WTC11 (cell line): ENCODE data around the gene NAA20.

Experiments used
- ATF3 ChIP-seq: sonication (generic); formaldehyde crosslinking; conservative IDR thresholded peaks from 2 replicates; pipeline ENCODE4 v1.8.1; 2022; ENCODE audit warnings: mild to moderate bottlenecking, missing genetic modification reagents
- CTCF ChIP-seq: fragments of 200-600 bp; IDR thresholded peaks from 2 replicates; pipeline ENCODE4 v1.8.0; 2022; ENCODE audit warnings: antibody characterized with exemption
- MAX ChIP-seq: sonication (generic); formaldehyde crosslinking; IDR thresholded peaks from 2 replicates; pipeline ENCODE4 v1.8.0; 2022; ENCODE audit warnings: mild to moderate bottlenecking, missing genetic modification reagents
- ZNF263 ChIP-seq: sonication (generic); formaldehyde crosslinking; IDR thresholded peaks from 2 replicates; pipeline ENCODE4 v1.8.1; 2022; ENCODE audit warnings: low read depth, mild to moderate bottlenecking, moderate library complexity, missing genetic modification reagents
- ZNF281 ChIP-seq: sonication (generic); formaldehyde crosslinking; IDR thresholded peaks from 2 replicates; pipeline ENCODE4 v1.8.0; 2023; ENCODE audit warnings: mild to moderate bottlenecking, missing genetic modification reagents

- TF ChIP-seq CTCF (no peak), MAX (CRISPR knock-in tag) (no peak), ZNF281 (CRISPR knock-in tag) (no peak), ATF3 (CRISPR knock-in tag) (no peak), ZNF263 (CRISPR knock-in tag) (no peak)
Measured at GRCh38 chr20:20003031-20003954, 13.9 kb upstream of the NAA20 start.
